Vagina (tissue), 2 donors: ENCODE data around the gene ODAD2. TPM values are rescaled to one million over a fixed set of nuclear protein-coding genes. Genes with fewer than 3 reads are reported as not detected.

Experiments
- DNase-seq, 2 donors: peaks; one replicate each; pipeline ENCODE4 v3.0.0-alpha.2; 2017; ENCODE audit errors: extremely low spot score in 2 of 2
- H3K27ac ChIP-seq: fragments of 200-600 bp; sonication (generic); one replicate; pipeline ENCODE4 v1.5.1; 2019
- H3K27me3 ChIP-seq: fragments of 200-600 bp; sonication (generic); one replicate; pipeline ENCODE4 v1.5.1; 2019
- H3K36me3 ChIP-seq, 2 donors: fragments of 200-600 bp; sonication (generic); one replicate each; pipeline ENCODE4 v1.5.1; 2017 to 2019
- H3K4me1 ChIP-seq: fragments of 200-600 bp; sonication (generic); one replicate; pipeline ENCODE4 v1.5.1; 2019
- H3K4me3 ChIP-seq, 2 donors: fragments of 200-600 bp; sonication (generic); 1 replicate in 1 of 2; 2 replicates in 1 of 2; pipeline ENCODE4 v1.5.1; 2016 to 2019
- H3K9me3 ChIP-seq: fragments of 200-600 bp; sonication (generic); one replicate; pipeline ENCODE4 v1.5.1; 2019
- POLR2A ChIP-seq, 2 donors: fragments of 450-650 bp; IDR thresholded peaks; one replicate each; pipeline ENCODE4 v1.6.1; 2017; ENCODE audit warnings: antibody characterized with exemption in 2 of 2, mild to moderate bottlenecking in 2 of 2, moderate library complexity in 2 of 2
- POLR2AphosphoS5 ChIP-seq, 2 donors: sonication (generic); formaldehyde crosslinking; IDR thresholded peaks; one replicate each; pipeline ENCODE4 v1.9.0; 2017; ENCODE audit warnings: antibody characterized with exemption in 2 of 2, mild to moderate bottlenecking in 2 of 2, low read depth in 1 of 2; ENCODE audit not compliant: insufficient read depth in 1 of 2
- intact Hi-C: fragments of 100-400 bp; cut with DNase I; formaldehyde crosslinking; loops from one replicate; pipeline ENCODE4 v1.15.1; 2023
- small RNA-seq: library from RNA; depleted of rRNA; stranded (forward); fragments of <200 nt; gene quantifications from one replicate; pipeline ENCODE3, GENCODE V24; 2016
- total RNA-seq: library from RNA; depleted of rRNA; stranded (reverse); fragments of >200 nt; gene quantifications from one replicate; pipeline ENCODE4 v1.2.3, GENCODE V29; 2016
- TF ChIP-seq, protein P1 (sequence below), 3 experiments: fragments of 450-650 bp in 2 of 3; fragments of 200-600 bp in 1 of 3; sonication (generic) in 1 of 3; IDR thresholded peaks; one replicate each; pipeline ENCODE4 v1.5.1; 2017 to 2019; ENCODE audit warnings: antibody characterized with exemption in 3 of 3, mild to moderate bottlenecking in 2 of 3, moderate library complexity in 2 of 3

ODAD2 gene
- total RNA-seq, 1 donor from 2014 or later = 0.25 TPM

DNA sequence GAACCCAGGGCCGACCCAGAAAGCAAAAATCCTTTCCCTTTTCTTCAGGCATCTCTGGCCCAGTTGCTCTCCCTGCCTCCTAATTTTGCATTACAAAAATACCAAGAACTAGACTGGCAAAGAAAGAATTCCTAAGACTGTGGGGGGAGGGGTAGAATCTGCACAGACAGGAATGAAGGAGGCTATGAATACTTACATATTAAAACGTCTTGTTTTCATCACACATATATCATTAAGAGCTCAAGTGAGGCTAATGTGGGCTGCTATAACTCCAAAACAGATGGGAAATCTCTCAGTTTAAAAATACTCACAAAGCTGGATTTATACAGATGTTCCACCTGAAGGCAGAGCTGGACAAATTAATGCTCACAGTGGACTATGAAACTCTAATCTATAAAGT, 224.0 kb downstream of the ODAD2 start:
- H3K36me3 ChIP-seq = no peaks in the 10 kb centered on the region
- no peak for DNase-seq
- no peak overlapping the region for H3K4me3 ChIP-seq
- H3K27ac ChIP-seq = no peak overlapping the region
- intact Hi-C loops = no loop called here
- no peak for TF ChIP-seq POLR2A (IDR thresholded peaks at IDR 0.05)
- TF ChIP-seq, protein P1, sequence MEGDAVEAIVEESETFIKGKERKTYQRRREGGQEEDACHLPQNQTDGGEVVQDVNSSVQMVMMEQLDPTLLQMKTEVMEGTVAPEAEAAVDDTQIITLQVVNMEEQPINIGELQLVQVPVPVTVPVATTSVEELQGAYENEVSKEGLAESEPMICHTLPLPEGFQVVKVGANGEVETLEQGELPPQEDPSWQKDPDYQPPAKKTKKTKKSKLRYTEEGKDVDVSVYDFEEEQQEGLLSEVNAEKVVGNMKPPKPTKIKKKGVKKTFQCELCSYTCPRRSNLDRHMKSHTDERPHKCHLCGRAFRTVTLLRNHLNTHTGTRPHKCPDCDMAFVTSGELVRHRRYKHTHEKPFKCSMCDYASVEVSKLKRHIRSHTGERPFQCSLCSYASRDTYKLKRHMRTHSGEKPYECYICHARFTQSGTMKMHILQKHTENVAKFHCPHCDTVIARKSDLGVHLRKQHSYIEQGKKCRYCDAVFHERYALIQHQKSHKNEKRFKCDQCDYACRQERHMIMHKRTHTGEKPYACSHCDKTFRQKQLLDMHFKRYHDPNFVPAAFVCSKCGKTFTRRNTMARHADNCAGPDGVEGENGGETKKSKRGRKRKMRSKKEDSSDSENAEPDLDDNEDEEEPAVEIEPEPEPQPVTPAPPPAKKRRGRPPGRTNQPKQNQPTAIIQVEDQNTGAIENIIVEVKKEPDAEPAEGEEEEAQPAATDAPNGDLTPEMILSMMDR (IDR thresholded peaks at IDR 0.05) = no peak
- no peak for TF ChIP-seq POLR2AphosphoS5 (IDR thresholded peaks at IDR 0.05; ENCODE audit: insufficient read depth in 1 of 2, low read depth in 1 of 2)
- H3K27me3 ChIP-seq = no peaks in the 10 kb centered on the region
- no peaks in the 10 kb centered on the region for H3K9me3 ChIP-seq
- no peaks in the 10 kb centered on the region for H3K4me1 ChIP-seq

DNA sequence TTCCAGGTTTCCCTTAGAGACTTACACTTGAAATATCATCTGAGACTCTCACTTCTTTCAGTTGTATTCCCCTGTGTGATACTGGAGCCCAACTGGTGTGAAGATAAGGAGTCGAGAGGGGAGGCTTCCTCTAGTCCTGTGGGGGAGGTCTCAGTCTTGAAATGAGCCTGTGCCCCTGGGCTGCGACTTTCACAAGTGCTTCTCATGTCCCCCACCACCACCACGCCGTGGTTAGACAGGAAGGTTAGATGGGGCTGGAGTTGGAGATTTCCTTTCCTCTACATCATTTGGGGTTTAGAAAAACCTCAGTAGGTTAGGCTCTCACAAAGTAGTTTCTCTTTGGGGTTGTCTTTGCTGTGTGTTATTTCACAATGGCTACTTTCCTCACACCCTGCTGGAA, 227.6 kb downstream of the ODAD2 start:
- no peaks in the 10 kb centered on the region for H3K36me3 ChIP-seq
- no peak overlapping the region for H3K27ac ChIP-seq
- H3K9me3 ChIP-seq = no peaks in the 10 kb centered on the region
- intact Hi-C loops = no loop called here
- TF ChIP-seq, protein P1 (IDR thresholded peaks at IDR 0.05) = no peak
- TF ChIP-seq POLR2A (IDR thresholded peaks at IDR 0.05) = no peak
- no peak for TF ChIP-seq POLR2AphosphoS5 (IDR thresholded peaks at IDR 0.05; ENCODE audit: insufficient read depth in 1 of 2, low read depth in 1 of 2)
- no peaks in the 10 kb centered on the region for H3K27me3 ChIP-seq
- no peaks in the 10 kb centered on the region for H3K4me1 ChIP-seq
- no peak for DNase-seq
- H3K4me3 ChIP-seq = no peak overlapping the region

DNA sequence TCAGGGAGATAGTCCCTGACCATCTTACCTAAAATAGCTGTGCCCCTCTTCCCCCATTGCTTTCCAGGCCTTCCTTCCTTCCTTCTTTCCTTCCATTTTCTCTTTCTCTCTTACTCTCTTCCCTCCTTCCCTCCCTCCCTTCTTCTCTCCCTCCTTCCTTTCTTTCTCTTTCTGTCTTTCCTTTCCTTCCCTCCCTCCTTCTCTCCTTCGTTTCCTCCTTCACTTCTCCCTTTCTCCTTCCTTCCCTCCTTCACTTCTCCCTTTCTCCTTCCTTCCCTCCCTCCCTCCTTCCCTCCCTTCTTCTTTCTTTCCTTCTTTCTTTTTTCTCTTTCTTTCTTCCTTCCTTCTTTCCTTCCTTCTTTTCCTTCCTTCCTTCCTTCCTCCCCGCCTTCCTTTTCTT, 228.7 kb downstream of the ODAD2 start:
- no peak for TF ChIP-seq POLR2A (IDR thresholded peaks at IDR 0.05)
- TF ChIP-seq, protein P1 (IDR thresholded peaks at IDR 0.05) = no peak
- H3K36me3 ChIP-seq = no peaks in the 10 kb centered on the region
- intact Hi-C loops = no loop called here
- H3K9me3 ChIP-seq = no peaks in the 10 kb centered on the region
- H3K4me1 ChIP-seq = no peaks in the 10 kb centered on the region
- no peak overlapping the region for H3K27ac ChIP-seq
- no peak for DNase-seq
- no peak overlapping the region for H3K4me3 ChIP-seq
- H3K27me3 ChIP-seq = no peaks in the 10 kb centered on the region

Small RNA genes lying within 50 kb of the gene (small RNA-seq; reads per million reads assigned to genes)
- gene MRPS21P5 (not detected), gene RN7SKP132 (not detected)
